Activated CD8-positive, alpha-beta T cell treated with anti-CD3 and anti-CD28 coated beads for 36 hours (primary cell): ENCODE data around the gene CXCL12. TPM values are rescaled to one million over a fixed set of nuclear protein-coding genes. Genes with fewer than 3 reads are reported as not detected.

ENCODE experiments used
- ATAC-seq: fragments of 200-7000 bp; cut with Tn5 transposase; one replicate; pipeline ENCODE4 v1.10.0; 2021; ENCODE audit warnings: mild to moderate bottlenecking, moderate library complexity
- CTCF ChIA-PET: fragments of 350-600 bp; sonication (Branson Sonifier 250); formaldehyde crosslinking; loops from one replicate; lab custom pipeline; 2021; ENCODE audit warnings: antibody characterized with exemption; lab: Charles Lee
- POLR2A ChIA-PET: fragments of 350-600 bp; sonication (Branson Sonifier 250); formaldehyde crosslinking; loops from one replicate; lab custom pipeline; 2021; ENCODE audit warnings: antibody characterized with exemption; lab: Charles Lee
- DNase-seq: peaks from one replicate; pipeline ENCODE4 v3.0.0-alpha.2; 2020
- H3K27ac Mint-ChIP-seq: one replicate; pipeline ENCODE4 v1.8.0; 2021; ENCODE audit warnings: mild to moderate bottlenecking, mixed read lengths
- H3K27me3 Mint-ChIP-seq: one replicate; pipeline ENCODE4 v1.8.0; 2021; ENCODE audit warnings: mixed read lengths
- H3K36me3 Mint-ChIP-seq: one replicate; pipeline ENCODE4 v1.8.0; 2021; ENCODE audit warnings: low read depth, mixed read lengths
- H3K4me1 Mint-ChIP-seq: one replicate; pipeline ENCODE4 v1.8.0; 2021; ENCODE audit warnings: low read depth, mixed read lengths
- H3K4me3 Mint-ChIP-seq: one replicate; pipeline ENCODE4 v1.8.0; 2021; ENCODE audit warnings: mild to moderate bottlenecking, moderate library complexity, mixed read lengths
- H3K9me3 Mint-ChIP-seq: one replicate; pipeline ENCODE4 v1.8.0; 2021; ENCODE audit warnings: mixed read lengths
- intact Hi-C: fragments of 100-400 bp; cut with micrococcal nuclease; formaldehyde crosslinking; loops from one replicate; pipeline ENCODE4 v1.10.0; 2022
- total RNA-seq, 2 experiments: library from RNA; stranded (reverse); gene quantifications; one replicate each; pipeline ENCODE4 v1.2.3, GENCODE V29; 2021
- TF ChIP-seq, protein P1 (sequence below): fragments of 200-600 bp; IDR thresholded peaks from one replicate; pipeline ENCODE4 v1.8.0; 2022; ENCODE audit warnings: antibody characterized with exemption, mild to moderate bottlenecking

The CXCL12 gene
- total RNA-seq, 2 experiments from 2014 or later: not detected

DNA sequence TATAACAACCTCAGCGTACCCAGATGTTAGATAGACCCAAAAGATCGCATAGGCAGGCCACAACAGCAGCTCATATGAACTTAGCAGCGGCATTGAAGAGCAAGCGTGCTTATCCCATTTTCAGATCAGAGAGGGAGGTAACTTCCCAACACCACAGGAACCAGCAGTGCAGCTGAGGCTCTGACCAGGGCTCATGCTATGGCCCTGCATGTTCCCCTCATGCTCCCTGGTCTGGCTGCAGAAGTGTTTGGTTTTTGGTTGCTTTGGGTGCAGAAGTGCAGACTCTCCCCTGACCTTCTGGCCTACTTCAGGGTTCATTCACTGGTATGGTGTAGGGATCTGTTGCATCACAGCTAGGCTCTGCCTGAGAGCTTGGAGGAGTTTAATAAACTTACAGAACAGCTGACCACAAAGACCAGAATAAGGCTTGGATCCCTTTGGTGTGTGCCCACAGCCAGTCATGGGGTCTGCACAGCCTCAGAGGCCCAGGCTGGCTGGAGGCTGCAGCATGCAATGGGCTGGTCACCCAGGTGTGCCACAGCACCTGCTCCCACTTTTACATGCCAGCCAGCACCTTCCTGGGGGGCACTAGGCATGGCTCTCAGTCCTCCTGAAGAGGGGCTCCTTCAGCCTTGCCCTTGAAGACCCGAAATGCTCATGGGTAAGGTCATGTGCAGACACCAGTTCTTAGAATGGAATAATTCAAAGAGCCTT lies 9.1 kb upstream of the CXCL12 start:
- Mint-ChIP-seq H3K36me3 (no peaks in the 10 kb centered on the region), H3K4me1 (no peaks in the 10 kb centered on the region), H3K9me3 (no peaks in the 10 kb centered on the region), H3K27me3 (peaks cover 9% of the 10 kb centered on the region), H3K4me3 (no peak overlapping the region), H3K27ac (no peak overlapping the region)
- TF ChIP-seq, protein P1, sequence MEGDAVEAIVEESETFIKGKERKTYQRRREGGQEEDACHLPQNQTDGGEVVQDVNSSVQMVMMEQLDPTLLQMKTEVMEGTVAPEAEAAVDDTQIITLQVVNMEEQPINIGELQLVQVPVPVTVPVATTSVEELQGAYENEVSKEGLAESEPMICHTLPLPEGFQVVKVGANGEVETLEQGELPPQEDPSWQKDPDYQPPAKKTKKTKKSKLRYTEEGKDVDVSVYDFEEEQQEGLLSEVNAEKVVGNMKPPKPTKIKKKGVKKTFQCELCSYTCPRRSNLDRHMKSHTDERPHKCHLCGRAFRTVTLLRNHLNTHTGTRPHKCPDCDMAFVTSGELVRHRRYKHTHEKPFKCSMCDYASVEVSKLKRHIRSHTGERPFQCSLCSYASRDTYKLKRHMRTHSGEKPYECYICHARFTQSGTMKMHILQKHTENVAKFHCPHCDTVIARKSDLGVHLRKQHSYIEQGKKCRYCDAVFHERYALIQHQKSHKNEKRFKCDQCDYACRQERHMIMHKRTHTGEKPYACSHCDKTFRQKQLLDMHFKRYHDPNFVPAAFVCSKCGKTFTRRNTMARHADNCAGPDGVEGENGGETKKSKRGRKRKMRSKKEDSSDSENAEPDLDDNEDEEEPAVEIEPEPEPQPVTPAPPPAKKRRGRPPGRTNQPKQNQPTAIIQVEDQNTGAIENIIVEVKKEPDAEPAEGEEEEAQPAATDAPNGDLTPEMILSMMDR: no peak
- ChIA-PET CTCF (interaction anchor here (1.5 to 1.7 kb wide), 2 partner anchors 8 to 704 kb away, joined by 3 read pairs; no protein-coding TSS in a partner anchor), POLR2A (no interaction called here)
- intact Hi-C loops: no loop called here
- no peak for ATAC-seq
- no peak for DNase-seq

- DNase-seq: no peak
- POLR2A ChIA-PET: no interaction called here
- Mint-ChIP-seq H3K4me3 (no peak overlapping the region), H3K4me1 (no peaks in the 10 kb centered on the region), H3K27ac (no peak overlapping the region), H3K27me3 (peaks cover 9% of the 10 kb centered on the region), H3K36me3 (no peaks in the 10 kb centered on the region), H3K9me3 (no peaks in the 10 kb centered on the region)
- TF ChIP-seq, protein P1: no peak
- intact Hi-C loops: no loop called here
- ATAC-seq: no peak
- CTCF ChIA-PET: interaction anchor here (1.5 to 1.7 kb wide), 2 partner anchors 9 to 704 kb away, joined by 3 read pairs; no protein-coding TSS in a partner anchor
These were observed 8.2 kb upstream of the CXCL12 start for GRCh38 chr10:44393051-44393630.

GRCh38 chr10:44392420-44392819 lies 7.5 kb upstream of the CXCL12 start:
- H3K4me3 Mint-ChIP-seq: no peak overlapping the region
- peaks cover 15% of the 10 kb centered on the region for H3K27me3 Mint-ChIP-seq
- H3K4me1 Mint-ChIP-seq: no peaks in the 10 kb centered on the region
- no peak for ATAC-seq
- no peak for DNase-seq
- H3K27ac Mint-ChIP-seq: no peak overlapping the region
- intact Hi-C loops: no loop called here
- ChIA-PET POLR2A (no interaction called here), CTCF (interaction anchor here (1.7 kb wide), 1 partner anchor 10 kb away, joined by 3 read pairs; no protein-coding TSS in a partner anchor)
- TF ChIP-seq, protein P1: no peak
- H3K9me3 Mint-ChIP-seq: no peaks in the 10 kb centered on the region
- no peaks in the 10 kb centered on the region for H3K36me3 Mint-ChIP-seq

GRCh38 chr10:44391981-44392380 lies 7.1 kb upstream of the CXCL12 start:
- ChIA-PET POLR2A (no interaction called here), CTCF (interaction anchor here (1.7 kb wide), 1 partner anchor 10 kb away, joined by 3 read pairs; no protein-coding TSS in a partner anchor)
- no peak for ATAC-seq
- H3K27me3 Mint-ChIP-seq: peaks cover 16% of the 10 kb centered on the region
- H3K4me3 Mint-ChIP-seq: no peak overlapping the region
- no peaks in the 10 kb centered on the region for H3K4me1 Mint-ChIP-seq
- H3K36me3 Mint-ChIP-seq: no peaks in the 10 kb centered on the region
- no peaks in the 10 kb centered on the region for H3K9me3 Mint-ChIP-seq
- TF ChIP-seq, protein P1: no peak
- DNase-seq: no peak
- H3K27ac Mint-ChIP-seq: no peak overlapping the region
- intact Hi-C loops: no loop called here

GRCh38 chr10:44390585-44391072 lies 5.7 kb upstream of the CXCL12 start:
- TF ChIP-seq, protein P1: no peak
- Mint-ChIP-seq H3K36me3 (no peaks in the 10 kb centered on the region), H3K27ac (no peak overlapping the region), H3K27me3 (peaks cover 15% of the 10 kb centered on the region), H3K4me3 (no peak overlapping the region), H3K4me1 (peaks cover 1% of the 10 kb centered on the region), H3K9me3 (no peaks in the 10 kb centered on the region)
- DNase-seq: no peak
- CTCF ChIA-PET: interaction anchor here (0.7 to 1.4 kb wide), 2 partner anchors 51 to 701 kb away, joined by 3 to 4 read pairs; no protein-coding TSS in a partner anchor
- POLR2A ChIA-PET: no interaction called here
- ATAC-seq: no peak
- intact Hi-C loops: no loop called here
